ENCODE results near the gene NPAS3. TPM values are rescaled to one million over a fixed set of nuclear protein-coding genes. Genes with fewer than 3 reads are reported as not detected.

The NPAS3 gene
- total RNA-seq, 4 donors from 2014 or later, result 1.9 to 10.6 (median 2.2) TPM

- no peak for TF ChIP-seq POLR2AphosphoS5 (IDR thresholded peaks at IDR 0.05)
- TF ChIP-seq EP300 (IDR thresholded peaks at IDR 0.05), result no peak
- TF ChIP-seq POLR2A (IDR thresholded peaks at IDR 0.05), result no peak
- TF ChIP-seq, protein P1, sequence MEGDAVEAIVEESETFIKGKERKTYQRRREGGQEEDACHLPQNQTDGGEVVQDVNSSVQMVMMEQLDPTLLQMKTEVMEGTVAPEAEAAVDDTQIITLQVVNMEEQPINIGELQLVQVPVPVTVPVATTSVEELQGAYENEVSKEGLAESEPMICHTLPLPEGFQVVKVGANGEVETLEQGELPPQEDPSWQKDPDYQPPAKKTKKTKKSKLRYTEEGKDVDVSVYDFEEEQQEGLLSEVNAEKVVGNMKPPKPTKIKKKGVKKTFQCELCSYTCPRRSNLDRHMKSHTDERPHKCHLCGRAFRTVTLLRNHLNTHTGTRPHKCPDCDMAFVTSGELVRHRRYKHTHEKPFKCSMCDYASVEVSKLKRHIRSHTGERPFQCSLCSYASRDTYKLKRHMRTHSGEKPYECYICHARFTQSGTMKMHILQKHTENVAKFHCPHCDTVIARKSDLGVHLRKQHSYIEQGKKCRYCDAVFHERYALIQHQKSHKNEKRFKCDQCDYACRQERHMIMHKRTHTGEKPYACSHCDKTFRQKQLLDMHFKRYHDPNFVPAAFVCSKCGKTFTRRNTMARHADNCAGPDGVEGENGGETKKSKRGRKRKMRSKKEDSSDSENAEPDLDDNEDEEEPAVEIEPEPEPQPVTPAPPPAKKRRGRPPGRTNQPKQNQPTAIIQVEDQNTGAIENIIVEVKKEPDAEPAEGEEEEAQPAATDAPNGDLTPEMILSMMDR (IDR thresholded peaks at IDR 0.05), result no peak
- Histone ChIP-seq H3K27ac (no peak overlapping the region), H3K27me3 (no peaks in the 10 kb centered on the region), H3K36me3 (no peaks in the 10 kb centered on the region), H3K9me3 (no peaks in the 10 kb centered on the region), H3K4me1 (no peaks in the 10 kb centered on the region), H3K4me3 (no peak overlapping the region)
- ATAC-seq, result no peak
- WGBS, 2 donors (ENCODE audit: low coverage in 1 of 2), result 100% methylated on average over 1 to 2 of the region's 2 CpGs
These were observed 602.5 kb downstream of the NPAS3 start for GRCh38 chr14:33541171-33541570.

DNA sequence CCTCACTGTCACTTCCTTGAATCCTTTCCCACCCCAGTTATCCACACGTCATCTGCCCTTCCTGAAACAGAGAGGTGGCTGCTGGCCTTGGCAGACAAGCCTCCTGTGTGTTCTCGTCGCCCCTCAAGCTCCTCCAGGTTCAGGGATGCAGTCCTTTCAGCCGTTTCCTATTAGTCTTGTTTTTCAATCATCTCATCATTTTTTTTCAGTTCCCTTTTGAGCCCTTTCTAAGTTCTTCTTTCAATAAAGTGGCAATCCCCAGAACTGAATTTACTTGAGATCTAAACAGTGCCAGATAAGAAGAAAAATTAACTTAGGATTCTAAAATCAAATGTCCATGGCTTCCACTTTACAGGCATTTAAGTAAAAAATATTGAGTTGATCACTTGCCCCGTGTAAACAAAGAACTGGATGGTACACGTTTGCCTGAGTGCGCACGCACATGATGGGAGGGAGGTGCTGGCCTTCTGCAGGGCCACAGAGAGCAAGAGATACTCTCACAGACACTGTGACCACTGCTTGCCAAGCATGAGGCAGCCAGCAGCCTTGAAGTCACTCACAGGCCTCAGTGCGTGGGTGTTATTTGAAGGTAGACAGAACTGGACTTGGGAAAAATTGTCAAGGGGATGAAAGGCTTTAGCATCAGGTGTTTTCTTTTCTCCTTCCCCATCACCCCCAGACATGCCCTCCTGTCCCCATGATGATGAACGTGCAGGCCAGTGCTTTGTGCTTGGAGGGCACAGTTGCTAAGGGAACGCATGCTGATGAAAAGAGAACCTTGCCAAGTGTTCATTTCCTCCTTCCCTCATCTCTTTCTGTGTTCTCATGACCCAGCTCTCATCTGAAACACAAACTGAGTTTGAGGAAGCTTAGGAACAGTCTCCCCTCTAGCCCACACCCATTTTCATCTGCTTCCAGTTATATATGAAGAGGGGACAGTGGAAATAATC lies 603.9 kb downstream of the NPAS3 start:
- H3K27me3 ChIP-seq, result no peaks in the 10 kb centered on the region
- H3K36me3 ChIP-seq, result no peaks in the 10 kb centered on the region
- no peaks in the 10 kb centered on the region for H3K4me1 ChIP-seq
- H3K27ac ChIP-seq, result no peak overlapping the region
- WGBS, 2 donors (ENCODE audit: low coverage in 1 of 2), result 65 to 67% methylated on average over 4 to 11 of the region's 11 CpGs
- no peak for ATAC-seq
- no peaks in the 10 kb centered on the region for H3K9me3 ChIP-seq
- TF ChIP-seq POLR2AphosphoS5 (IDR thresholded peaks at IDR 0.05), result no peak
- no peak for TF ChIP-seq EP300 (IDR thresholded peaks at IDR 0.05)
- no peak for TF ChIP-seq POLR2A (IDR thresholded peaks at IDR 0.05)
- TF ChIP-seq, protein P1 (IDR thresholded peaks at IDR 0.05), result no peak
- no peak overlapping the region for H3K4me3 ChIP-seq

GRCh38 chr14:33545696-33546095 lies 607.0 kb downstream of the NPAS3 start:
- Histone ChIP-seq H3K36me3 (no peaks in the 10 kb centered on the region), H3K27ac (no peak overlapping the region), H3K27me3 (no peaks in the 10 kb centered on the region), H3K4me1 (no peaks in the 10 kb centered on the region), H3K9me3 (no peaks in the 10 kb centered on the region), H3K4me3 (no peak overlapping the region)
- TF ChIP-seq POLR2AphosphoS5 (IDR thresholded peaks at IDR 0.05), result no peak
- TF ChIP-seq, protein P1 (IDR thresholded peaks at IDR 0.05), result no peak
- no peak for TF ChIP-seq POLR2A (IDR thresholded peaks at IDR 0.05)
- no peak for TF ChIP-seq EP300 (IDR thresholded peaks at IDR 0.05)
- ATAC-seq, result no peak
- 60 to 100% methylated on average over 1 to 2 of the region's 2 CpGs for WGBS, 2 donors (ENCODE audit: low coverage in 1 of 2)

DNA sequence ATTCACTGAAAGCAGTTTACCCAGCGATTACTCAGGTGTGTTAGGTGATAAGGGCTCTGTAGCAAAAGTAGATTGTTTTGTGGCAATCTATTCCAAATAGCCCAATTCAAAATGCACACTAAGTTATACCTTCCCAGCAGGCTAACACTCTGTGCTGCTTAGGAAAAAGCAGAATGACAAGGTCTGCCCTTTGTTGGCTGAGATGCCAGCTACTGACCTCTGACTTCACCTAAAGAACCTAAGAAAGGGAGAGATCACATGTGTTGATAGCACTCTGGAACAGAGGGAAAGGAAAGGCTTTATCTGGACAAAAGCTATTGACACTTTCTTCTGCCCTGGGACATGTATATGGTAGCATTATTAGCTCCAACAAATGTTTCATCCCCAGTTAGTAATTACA lies 609.9 kb downstream of the NPAS3 start:
- no peak overlapping the region for H3K27ac ChIP-seq
- no peaks in the 10 kb centered on the region for H3K9me3 ChIP-seq
- H3K27me3 ChIP-seq, result no peaks in the 10 kb centered on the region
- no peaks in the 10 kb centered on the region for H3K36me3 ChIP-seq
- H3K4me1 ChIP-seq, result no peaks in the 10 kb centered on the region
- TF ChIP-seq, protein P1 (IDR thresholded peaks at IDR 0.05), result no peak
- no peak for ATAC-seq
- 80 to 100% methylated on average over 1 of the region's 1 CpG for WGBS, 2 donors (ENCODE audit: low coverage in 1 of 2)
- H3K4me3 ChIP-seq, result no peak overlapping the region

DNA sequence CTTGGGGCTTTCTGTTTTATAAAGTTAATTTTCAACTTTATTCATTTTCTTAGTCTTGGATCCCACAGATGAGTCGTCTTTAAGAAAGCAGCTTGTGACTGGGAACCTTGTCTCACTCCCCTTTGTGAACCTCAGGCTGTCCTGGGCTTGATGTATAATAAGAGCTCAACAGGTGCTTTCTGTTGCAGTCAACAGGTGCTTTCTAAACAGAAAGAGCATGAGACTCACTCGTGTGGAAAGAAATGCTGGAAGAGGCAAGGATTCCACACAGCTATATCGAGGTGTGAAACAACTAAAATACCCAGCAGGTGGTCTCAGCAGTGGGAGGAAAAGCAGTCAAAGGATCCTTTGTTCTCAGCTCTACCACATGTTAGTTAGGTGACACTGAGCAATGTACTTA lies 613.3 kb downstream of the NPAS3 start:
- Histone ChIP-seq H3K27ac (no peak overlapping the region), H3K4me3 (no peak overlapping the region), H3K36me3 (no peaks in the 10 kb centered on the region), H3K9me3 (no peaks in the 10 kb centered on the region), H3K4me1 (no peaks in the 10 kb centered on the region), H3K27me3 (no peaks in the 10 kb centered on the region)
- TF ChIP-seq POLR2AphosphoS5 (IDR thresholded peaks at IDR 0.05), result no peak
- no peak for ATAC-seq
- WGBS, 2 donors (ENCODE audit: low coverage in 1 of 2), result 75 to 86% methylated on average over 2 to 3 of the region's 3 CpGs
